ENCODE data around the gene TSPAN11. TPM values are rescaled to one million over a fixed set of nuclear protein-coding genes. Genes with fewer than 3 reads are reported as not detected.

Gene TSPAN11
- polyA plus RNA-seq, 12 donors, result 5.3 to 22.9 (median 7.9) TPM; not detected in 1

GRCh38 chr12:30909349-30910037 lies 17.1 kb upstream of the TSPAN11 start:
- peak; percentile 34 for DNase-seq

- DNase-seq, result no peak
These were observed 16.6 kb upstream of the TSPAN11 start for GRCh38 chr12:30910038-30910350.

- DNase-seq, result no peak
These were observed 15.3 kb upstream of the TSPAN11 start for GRCh38 chr12:30911207-30911606.

GRCh38 chr12:30913323-30913722 lies 13.2 kb upstream of the TSPAN11 start:
- no peak for DNase-seq

- no peak for DNase-seq
These were observed 11.5 kb upstream of the TSPAN11 start for GRCh38 chr12:30914986-30915591.

GRCh38 chr12:30923057-30923456 lies 3.5 kb upstream of the TSPAN11 start:
- DNase-seq, result no peak

GRCh38 chr12:30925607-30926242 lies 823 bp upstream of the TSPAN11 start:
- no peak for DNase-seq

- DNase-seq, result no peak
These were observed 669 bp downstream of the TSPAN11 start for GRCh38 chr12:30927222-30927611.

- DNase-seq, result no peak
These were observed 2.1 kb downstream of the TSPAN11 start for GRCh38 chr12:30928356-30929244.

GRCh38 chr12:30930238-30930637 lies 3.7 kb downstream of the TSPAN11 start:
- no peak for DNase-seq

- no peak for DNase-seq
These were observed 4.1 kb downstream of the TSPAN11 start for GRCh38 chr12:30930641-30931040.

GRCh38 chr12:30932881-30933280 lies 6.3 kb downstream of the TSPAN11 start:
- no peak for DNase-seq

GRCh38 chr12:30934811-30935210 lies 8.3 kb downstream of the TSPAN11 start:
- DNase-seq, result no peak

GRCh38 chr12:30936036-30936435 lies 9.5 kb downstream of the TSPAN11 start:
- no peak for DNase-seq

GRCh38 chr12:30939234-30939633 lies 12.7 kb downstream of the TSPAN11 start:
- no peak for DNase-seq

- DNase-seq, result no peak
These were observed 15.9 kb downstream of the TSPAN11 start for GRCh38 chr12:30942486-30942885.

GRCh38 chr12:30942936-30943335 lies 16.4 kb downstream of the TSPAN11 start:
- DNase-seq, result no peak

GRCh38 chr12:30945443-30946164 lies 19.1 kb downstream of the TSPAN11 start:
- no peak for DNase-seq

- DNase-seq, result no peak
These were observed 25.5 kb downstream of the TSPAN11 start for GRCh38 chr12:30952015-30952414.

- DNase-seq, result no peak
These were observed 26.7 kb downstream of the TSPAN11 start for GRCh38 chr12:30953257-30953656.

- DNase-seq, result no peak
These were observed 27.6 kb downstream of the TSPAN11 start for GRCh38 chr12:30953951-30954751.
